HepG2 (cell line): ENCODE results near the gene IGFALS. TPM values are rescaled to one million over a fixed set of nuclear protein-coding genes. Genes with fewer than 3 reads are reported as not detected.
A peak's percentile ranks its signal among the peaks of the same experiment; 100 is the strongest.

ENCODE experiments used
- ATF6 ChIP-seq: sonication (generic); formaldehyde crosslinking; conservative IDR thresholded peaks from 2 replicates; pipeline ENCODE4 v1.4.0; 2020; ENCODE audit warnings: missing genetic modification reagents
- ATF7-NPFF ChIP-seq: sonication (generic); formaldehyde crosslinking; IDR thresholded peaks from 2 replicates; pipeline ENCODE4 v1.8.1; 2023; ENCODE audit warnings: mild to moderate bottlenecking, low read depth, missing genetic modification reagents, moderate library complexity
- CHD4 ChIP-seq: fragments of 200-600 bp; sonication (generic); IDR thresholded peaks from 2 replicates; pipeline ENCODE4 v1.7.0; 2017; ENCODE audit warnings: mild to moderate bottlenecking, low read length, borderline replicate concordance
- FOXA1 ChIP-seq, 2 experiments: fragments of 450-650 bp in 1 of 2; sonication (generic) in 1 of 2; formaldehyde crosslinking in 1 of 2; IDR thresholded peaks; 2 replicates each; pipeline versions ENCODE4 v1.4.0 to v1.6.1; 2016 to 2020; ENCODE audit warnings: missing genetic modification reagents in 1 of 2
- IKZF1 ChIP-seq: fragments of 450-650 bp; IDR thresholded peaks from 2 replicates; pipeline ENCODE4 v1.7.1; 2016
- MAF1 ChIP-seq: sonication (generic); formaldehyde crosslinking; IDR thresholded peaks from 2 replicates; pipeline ENCODE4 v1.5.0; 2020; ENCODE audit warnings: missing genetic modification reagents, borderline replicate concordance
- TGIF2 ChIP-seq: IDR thresholded peaks from 2 replicates; pipeline ENCODE4 v1.6.1; 2016; ENCODE audit warnings: control low read depth, missing compliant biosample characterization
- TSC22D2 ChIP-seq: sonication (generic); formaldehyde crosslinking; IDR thresholded peaks from 2 replicates; pipeline ENCODE4 v1.5.1; 2020; ENCODE audit warnings: missing genetic modification reagents, mild to moderate bottlenecking, borderline replicate concordance
- ZMYM4 ChIP-seq: sonication (generic); formaldehyde crosslinking; IDR thresholded peaks from 2 replicates; pipeline ENCODE4 v1.8.1; 2023; ENCODE audit warnings: mild to moderate bottlenecking, missing genetic modification reagents
- ZNF17 ChIP-seq: sonication (generic); formaldehyde crosslinking; IDR thresholded peaks from 2 replicates; pipeline ENCODE4 v1.5.0; 2020; ENCODE audit warnings: mild to moderate bottlenecking, missing genetic modification reagents
- ZNF30 ChIP-seq: sonication (generic); formaldehyde crosslinking; IDR thresholded peaks from 2 replicates; pipeline ENCODE4 v1.5.0; 2020; ENCODE audit warnings: mild to moderate bottlenecking, missing genetic modification reagents
- ZNF44 ChIP-seq: sonication (generic); formaldehyde crosslinking; IDR thresholded peaks from 2 replicates; pipeline ENCODE4 v1.5.1; 2020; ENCODE audit warnings: mild to moderate bottlenecking, missing genetic modification reagents
- ZNF446 ChIP-seq: sonication (generic); formaldehyde crosslinking; IDR thresholded peaks from 2 replicates; pipeline ENCODE4 v1.5.0; 2020; ENCODE audit warnings: mild to moderate bottlenecking, missing genetic modification reagents
- ZNF510 ChIP-seq: sonication (generic); formaldehyde crosslinking; IDR thresholded peaks from 2 replicates; pipeline ENCODE4 v1.4.0; 2020; ENCODE audit warnings: low read depth, mild to moderate bottlenecking, missing genetic modification reagents
- ZNF709 ChIP-seq: sonication (generic); formaldehyde crosslinking; IDR thresholded peaks from 2 replicates; pipeline ENCODE4 v1.5.0; 2020; ENCODE audit warnings: mild to moderate bottlenecking, missing genetic modification reagents
- ZNF749 ChIP-seq: sonication (generic); formaldehyde crosslinking; IDR thresholded peaks from 2 replicates; pipeline ENCODE4 v1.8.0; 2022; ENCODE audit warnings: mild to moderate bottlenecking, missing genetic modification reagents, moderate library complexity, borderline replicate concordance
- ZSCAN22 ChIP-seq: sonication (generic); formaldehyde crosslinking; IDR thresholded peaks from 2 replicates; pipeline ENCODE4 v1.4.0; 2020; ENCODE audit warnings: mild to moderate bottlenecking, missing genetic modification reagents
- polyA plus RNA-seq, 8 experiments: library from polyadenylated mRNA; depleted of rRNA in 3 of 8; stranded (reverse) in 7 of 8; unstranded in 1 of 8; fragments of >200 nt; fragmentation: Illumina TruSeq in 4 of 8; extraction: Trizol in 4 of 8; gene quantifications; 2 replicates each; pipeline versions ENCODE4 v1.2.1 to v1.2.3, GENCODE V29; 2011 to 2016; ENCODE audit warnings: low read depth in 4 of 8, missing spikeins in 1 of 8, mixed read lengths in 1 of 8; ENCODE audit not compliant: insufficient read depth in 1 of 8
- total RNA-seq, 5 experiments: library from RNA; depleted of rRNA; stranded (reverse); fragments of >200 nt; fragmentation: Illumina TruSeq; extraction: Trizol; gene quantifications; 2 replicates each; pipeline ENCODE4 v1.2.3, GENCODE V29; 2016; ENCODE audit warnings: low read depth in 1 of 5
- TF ChIP-seq, protein P1 (sequence below): IDR thresholded peaks from 2 replicates; pipeline ENCODE4 v1.6.1; 2016; ENCODE audit warnings: missing genetic modification reagents, missing compliant biosample characterization
- TF ChIP-seq, protein P2 (sequence below): sonication (generic); formaldehyde crosslinking; IDR thresholded peaks from 2 replicates; pipeline ENCODE4 v1.4.0; 2020; ENCODE audit warnings: missing genetic modification reagents
- TF ChIP-seq, protein P3 (sequence below): sonication (generic); formaldehyde crosslinking; IDR thresholded peaks from 2 replicates; pipeline ENCODE4 v1.5.1; 2020; ENCODE audit warnings: mild to moderate bottlenecking, missing genetic modification reagents, moderate library complexity
- TF ChIP-seq, protein P4 (sequence below): sonication (generic); formaldehyde crosslinking; IDR thresholded peaks from 2 replicates; pipeline ENCODE4 v1.5.0; 2020; ENCODE audit warnings: mild to moderate bottlenecking, missing genetic modification reagents

Gene IGFALS
- total and polyA plus RNA-seq, 2 of the 13 experiments (the other 11 are each of a cell fraction or from before 2014, with no cell fraction given) = 0.34 to 2.4 TPM

DNA sequence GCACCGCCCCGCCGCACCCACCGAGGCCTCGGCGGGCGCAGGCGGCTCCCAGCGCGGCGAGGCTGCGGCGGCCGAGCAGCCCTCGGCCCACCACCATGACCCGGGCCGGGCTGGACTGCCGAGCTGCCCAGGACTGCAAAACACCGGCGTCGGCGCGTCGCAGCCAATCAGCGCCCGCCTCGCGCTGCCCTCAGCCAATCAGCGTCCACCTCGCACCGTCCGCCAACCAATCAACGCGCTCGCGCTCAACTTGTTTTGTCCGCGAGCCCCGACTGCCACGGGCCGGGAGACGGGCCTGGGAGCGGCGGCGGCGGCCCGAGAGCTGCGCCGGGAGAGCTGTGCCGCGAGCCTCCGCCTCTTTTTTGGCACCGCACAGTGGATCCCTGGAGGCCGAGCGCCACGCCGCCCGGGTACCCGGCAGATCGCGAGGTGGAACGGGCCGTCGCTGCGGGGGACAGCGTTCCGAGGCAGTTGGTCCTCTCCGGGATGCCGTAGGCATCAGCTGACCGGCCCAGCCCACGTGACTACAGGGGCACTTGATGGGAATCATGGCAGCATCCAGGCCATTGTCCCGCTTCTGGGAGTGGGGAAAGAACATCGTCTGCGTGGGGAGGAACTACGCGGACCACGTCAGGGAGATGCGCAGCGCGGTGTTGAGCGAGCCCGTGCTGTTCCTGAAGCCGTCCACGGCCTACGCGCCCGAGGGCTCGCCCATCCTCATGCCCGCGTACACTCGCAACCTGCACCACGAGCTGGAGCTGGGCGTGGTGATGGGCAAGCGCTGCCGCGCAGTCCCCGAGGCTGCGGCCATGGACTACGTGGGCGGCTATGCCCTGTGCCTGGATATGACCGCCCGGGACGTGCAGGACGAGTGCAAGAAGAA lies 33.4 kb upstream of the IGFALS start, which contains the start of the genes FAHD1 and HAGH (continued):
- TF ChIP-seq ATF6 (no peak), ATF7-NPFF (CRISPR knock-in tag) (peak; percentile 68; the same call in 1 of the 2 replicates), ZMYM4 (CRISPR knock-in tag) (peak; percentile 83), IKZF1 (no peak), TSC22D2 (peak; percentile 81; the same call in 1 of the 2 replicates), ZNF510 (CRISPR knock-in tag) (peak; percentile 56; the same call in 1 of the 2 replicates), CHD4 (no peak), FOXA1 (IDR thresholded peaks at IDR 0.05) (no peak), FOXA1 (CRISPR knock-in tag; IDR thresholded peaks at IDR 0.05) (0 out of 2 replicates have a peak, but pooled peaks have one; percentile 24), ZNF17 (no peak), ZNF709 (CRISPR knock-in tag) (no peak), ZSCAN22 (peak; percentile 51; the same call in 1 of the 2 replicates), ZNF30 (CRISPR knock-in tag) (0 out of 2 replicates have a peak, but pooled peaks have one; percentile 59), ZNF446 (CRISPR knock-in tag) (peak; percentile 68; the same call in 1 of the 2 replicates), TGIF2 (CRISPR knock-in tag) (peak; percentile 92), ZNF44 (CRISPR knock-in tag) (peak; percentile 84; the same call in 1 of the 2 replicates), MAF1 (CRISPR knock-in tag) (peak; percentile 71; the same call in 1 of the 2 replicates), ZNF749 (CRISPR knock-in tag) (peak; percentile 41; the same call in 1 of the 2 replicates)
- TF ChIP-seq, protein P1, sequence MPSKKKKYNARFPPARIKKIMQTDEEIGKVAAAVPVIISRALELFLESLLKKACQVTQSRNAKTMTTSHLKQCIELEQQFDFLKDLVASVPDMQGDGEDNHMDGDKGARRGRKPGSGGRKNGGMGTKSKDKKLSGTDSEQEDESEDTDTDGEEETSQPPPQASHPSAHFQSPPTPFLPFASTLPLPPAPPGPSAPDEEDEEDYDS (CRISPR knock-in tag) = peak; percentile 84
- TF ChIP-seq, protein P2, sequence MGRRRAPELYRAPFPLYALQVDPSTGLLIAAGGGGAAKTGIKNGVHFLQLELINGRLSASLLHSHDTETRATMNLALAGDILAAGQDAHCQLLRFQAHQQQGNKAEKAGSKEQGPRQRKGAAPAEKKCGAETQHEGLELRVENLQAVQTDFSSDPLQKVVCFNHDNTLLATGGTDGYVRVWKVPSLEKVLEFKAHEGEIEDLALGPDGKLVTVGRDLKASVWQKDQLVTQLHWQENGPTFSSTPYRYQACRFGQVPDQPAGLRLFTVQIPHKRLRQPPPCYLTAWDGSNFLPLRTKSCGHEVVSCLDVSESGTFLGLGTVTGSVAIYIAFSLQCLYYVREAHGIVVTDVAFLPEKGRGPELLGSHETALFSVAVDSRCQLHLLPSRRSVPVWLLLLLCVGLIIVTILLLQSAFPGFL (CRISPR knock-in tag) = no peak; the same call in 1 of the 2 replicates
- TF ChIP-seq, protein P3, sequence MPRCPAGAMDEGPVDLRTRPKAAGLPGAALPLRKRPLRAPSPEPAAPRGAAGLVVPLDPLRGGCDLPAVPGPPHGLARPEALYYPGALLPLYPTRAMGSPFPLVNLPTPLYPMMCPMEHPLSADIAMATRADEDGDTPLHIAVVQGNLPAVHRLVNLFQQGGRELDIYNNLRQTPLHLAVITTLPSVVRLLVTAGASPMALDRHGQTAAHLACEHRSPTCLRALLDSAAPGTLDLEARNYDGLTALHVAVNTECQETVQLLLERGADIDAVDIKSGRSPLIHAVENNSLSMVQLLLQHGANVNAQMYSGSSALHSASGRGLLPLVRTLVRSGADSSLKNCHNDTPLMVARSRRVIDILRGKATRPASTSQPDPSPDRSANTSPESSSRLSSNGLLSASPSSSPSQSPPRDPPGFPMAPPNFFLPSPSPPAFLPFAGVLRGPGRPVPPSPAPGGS (CRISPR knock-in tag) = peak; percentile 96
- TF ChIP-seq, protein P4, sequence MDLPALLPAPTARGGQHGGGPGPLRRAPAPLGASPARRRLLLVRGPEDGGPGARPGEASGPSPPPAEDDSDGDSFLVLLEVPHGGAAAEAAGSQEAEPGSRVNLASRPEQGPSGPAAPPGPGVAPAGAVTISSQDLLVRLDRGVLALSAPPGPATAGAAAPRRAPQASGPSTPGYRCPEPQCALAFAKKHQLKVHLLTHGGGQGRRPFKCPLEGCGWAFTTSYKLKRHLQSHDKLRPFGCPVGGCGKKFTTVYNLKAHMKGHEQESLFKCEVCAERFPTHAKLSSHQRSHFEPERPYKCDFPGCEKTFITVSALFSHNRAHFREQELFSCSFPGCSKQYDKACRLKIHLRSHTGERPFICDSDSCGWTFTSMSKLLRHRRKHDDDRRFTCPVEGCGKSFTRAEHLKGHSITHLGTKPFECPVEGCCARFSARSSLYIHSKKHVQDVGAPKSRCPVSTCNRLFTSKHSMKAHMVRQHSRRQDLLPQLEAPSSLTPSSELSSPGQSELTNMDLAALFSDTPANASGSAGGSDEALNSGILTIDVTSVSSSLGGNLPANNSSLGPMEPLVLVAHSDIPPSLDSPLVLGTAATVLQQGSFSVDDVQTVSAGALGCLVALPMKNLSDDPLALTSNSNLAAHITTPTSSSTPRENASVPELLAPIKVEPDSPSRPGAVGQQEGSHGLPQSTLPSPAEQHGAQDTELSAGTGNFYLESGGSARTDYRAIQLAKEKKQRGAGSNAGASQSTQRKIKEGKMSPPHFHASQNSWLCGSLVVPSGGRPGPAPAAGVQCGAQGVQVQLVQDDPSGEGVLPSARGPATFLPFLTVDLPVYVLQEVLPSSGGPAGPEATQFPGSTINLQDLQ (CRISPR knock-in tag) = peak; percentile 79
